Neuron (in vitro differentiated cells): ENCODE results near the gene CCDC85B.

Source experiments
- H2AFZ ChIP-seq: one replicate; pipeline ENCODE4 v1.6.1; 2013; ENCODE audit warnings: low read depth, mild to moderate bottlenecking, inconsistent platforms, low read length, moderate library complexity
- H3K27me3 ChIP-seq: one replicate; pipeline ENCODE4 v1.6.1; 2013; ENCODE audit warnings: low read length; ENCODE audit not compliant: insufficient read depth
- H3K36me3 ChIP-seq: one replicate; pipeline ENCODE4 v1.6.1; 2013; ENCODE audit warnings: low read length; ENCODE audit not compliant: insufficient read depth
- H3K4me1 ChIP-seq: one replicate; pipeline ENCODE4 v1.6.1; 2013; ENCODE audit warnings: low read length; ENCODE audit not compliant: insufficient read depth
- H3K4me3 ChIP-seq: 2 replicates; pipeline ENCODE4 v1.5.1; 2013; ENCODE audit warnings: mild to moderate bottlenecking, low read length, moderate library complexity
- H3K9me3 ChIP-seq: one replicate; pipeline ENCODE4 v1.6.1; 2013; ENCODE audit warnings: low read length

CCDC85B gene

DNA sequence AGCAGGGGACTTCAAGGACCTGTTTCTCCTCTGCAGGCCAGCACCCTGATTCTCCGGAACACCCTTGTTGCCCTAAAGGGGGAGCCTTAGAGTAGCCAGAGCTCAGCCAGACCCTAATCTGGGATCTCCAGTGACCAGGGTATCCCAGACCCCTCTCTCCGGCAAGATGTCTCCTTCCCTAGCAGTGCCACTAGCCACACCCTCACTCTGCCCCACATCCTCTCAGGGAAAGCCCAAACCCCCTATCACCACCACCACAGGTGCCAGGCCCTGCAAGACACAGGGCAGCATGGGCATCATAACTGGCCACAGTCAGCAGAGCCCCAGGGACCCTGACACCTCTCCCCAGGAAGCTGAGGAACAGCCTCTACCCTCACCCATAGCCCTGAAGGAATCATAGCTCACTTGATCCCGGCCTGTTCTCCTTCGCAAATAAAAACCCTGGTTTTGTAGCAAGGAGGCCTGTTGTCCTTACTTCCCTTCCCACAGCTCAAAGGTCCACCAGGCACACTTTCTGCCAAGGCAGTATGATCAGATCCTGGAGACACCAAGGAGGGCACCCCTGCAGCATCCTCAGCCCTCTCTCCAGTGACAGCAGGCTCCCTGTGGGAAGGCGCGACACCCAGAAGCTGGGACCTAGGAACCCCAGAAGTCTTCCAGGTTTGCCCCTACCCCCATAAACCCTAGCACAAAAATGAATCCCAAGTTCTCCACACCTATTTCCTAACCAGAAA lies 37.1 kb upstream of the CCDC85B start:
- no peaks in the 10 kb centered on the region for H3K27me3 ChIP-seq
- peaks cover 11% of the 10 kb centered on the region for H3K4me1 ChIP-seq
- peaks cover 45% of the 10 kb centered on the region for H3K36me3 ChIP-seq
- H3K4me3 ChIP-seq = no peak overlapping the region
- peaks cover 7% of the 10 kb centered on the region for H3K9me3 ChIP-seq
- no peak overlapping the region for H2AFZ ChIP-seq

DNA sequence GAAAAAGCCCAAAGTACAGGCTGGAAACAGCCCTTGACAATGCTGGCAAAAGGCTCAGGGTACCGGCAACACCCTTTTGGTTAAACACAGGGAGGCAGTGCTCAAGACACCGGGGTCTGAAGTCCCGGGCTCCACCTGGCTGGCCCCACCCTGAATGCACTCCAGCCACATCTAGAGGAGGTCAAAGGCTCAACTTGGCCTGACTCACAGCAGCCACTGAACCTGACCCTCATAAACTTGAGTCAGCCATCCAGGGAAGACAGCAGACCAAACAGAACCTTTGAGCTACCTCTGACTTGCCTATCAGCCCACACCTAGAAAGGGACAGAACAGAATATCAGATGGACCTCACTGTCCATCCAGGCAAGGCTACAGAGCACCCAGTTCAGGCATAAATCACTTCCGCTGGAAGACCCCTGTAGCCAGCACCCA lies 36.3 kb upstream of the CCDC85B start:
- Histone ChIP-seq H3K36me3 (peaks cover 45% of the 10 kb centered on the region), H3K4me3 (no peak overlapping the region), H3K27me3 (no peaks in the 10 kb centered on the region), H3K9me3 (peaks cover 7% of the 10 kb centered on the region), H2AFZ (no peak overlapping the region), H3K4me1 (peaks cover 17% of the 10 kb centered on the region)

DNA sequence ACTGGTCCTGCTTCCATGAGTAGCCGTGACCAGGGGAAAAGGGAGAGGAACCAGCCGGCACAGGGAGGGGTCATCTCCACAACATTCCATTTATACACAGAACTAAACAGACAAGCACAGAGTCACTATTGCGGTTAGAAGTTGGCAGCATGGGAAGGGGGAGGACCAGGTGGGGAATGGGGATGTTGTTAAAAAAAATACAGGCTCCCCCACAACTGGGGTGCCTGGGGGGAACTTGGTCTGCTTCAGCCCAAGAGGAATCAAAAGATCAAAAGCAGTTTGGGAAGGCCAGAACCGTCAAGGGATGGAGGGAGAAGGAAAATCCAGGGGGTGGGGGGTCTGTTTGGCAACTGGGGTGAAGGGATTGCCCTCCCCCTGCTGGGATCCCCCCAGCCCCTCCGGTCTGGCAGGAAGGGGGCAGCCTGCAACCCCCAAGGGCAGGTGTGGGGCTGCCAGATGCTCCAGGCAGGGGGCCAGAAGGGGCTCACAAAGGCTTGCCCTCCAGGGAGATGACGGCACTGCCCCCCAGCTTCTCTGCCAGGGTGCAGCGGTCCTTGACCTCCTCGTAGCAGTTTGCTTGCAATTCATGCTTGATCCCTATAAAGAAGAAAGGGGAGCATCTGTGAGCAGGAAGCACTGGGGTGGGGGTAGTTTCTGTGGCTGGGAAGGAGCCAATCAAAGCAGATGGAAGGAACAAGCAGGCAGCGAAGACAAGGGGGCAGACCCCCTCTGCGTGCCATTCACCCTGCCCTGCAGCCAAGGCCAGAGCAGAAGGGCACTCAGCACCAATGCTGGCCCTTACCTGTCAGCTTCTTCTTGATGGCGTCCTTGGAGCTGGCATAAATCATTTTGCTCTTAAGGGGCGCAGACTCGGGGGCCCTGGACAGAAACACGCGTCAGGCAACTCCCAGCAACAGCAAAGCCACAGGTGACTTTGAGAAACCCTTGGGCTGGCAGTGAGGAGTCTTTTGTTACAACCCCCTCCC lies 35.3 kb upstream of the CCDC85B start:
- Histone ChIP-seq H3K4me1 (peaks cover 17% of the 10 kb centered on the region), H3K4me3 (no peak overlapping the region), H3K9me3 (peaks cover 7% of the 10 kb centered on the region), H2AFZ (no peak overlapping the region), H3K36me3 (peaks cover 45% of the 10 kb centered on the region), H3K27me3 (no peaks in the 10 kb centered on the region)

DNA sequence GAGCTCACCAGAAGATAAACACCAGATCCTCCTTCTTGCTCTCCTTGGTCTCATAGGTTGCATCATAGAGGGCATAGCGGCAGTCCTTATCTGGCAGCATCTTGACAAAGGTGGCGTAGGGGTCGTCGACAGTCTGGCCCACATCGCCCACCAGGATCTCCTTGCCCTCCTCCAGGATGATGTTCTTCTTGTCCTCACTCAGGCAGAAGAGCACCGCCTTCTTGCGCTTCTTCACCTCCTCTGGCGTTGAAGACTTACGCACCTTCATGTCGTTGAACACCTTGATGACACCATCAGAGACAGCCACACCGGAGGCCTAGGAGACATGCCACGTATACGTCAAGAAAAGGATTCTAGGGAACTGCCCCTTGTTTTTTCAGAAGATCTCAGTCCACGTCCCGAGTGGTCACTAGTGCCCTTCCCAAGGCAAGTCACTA lies 34.5 kb upstream of the CCDC85B start:
- Histone ChIP-seq H3K36me3 (peaks cover 45% of the 10 kb centered on the region), H3K27me3 (no peaks in the 10 kb centered on the region)

DNA sequence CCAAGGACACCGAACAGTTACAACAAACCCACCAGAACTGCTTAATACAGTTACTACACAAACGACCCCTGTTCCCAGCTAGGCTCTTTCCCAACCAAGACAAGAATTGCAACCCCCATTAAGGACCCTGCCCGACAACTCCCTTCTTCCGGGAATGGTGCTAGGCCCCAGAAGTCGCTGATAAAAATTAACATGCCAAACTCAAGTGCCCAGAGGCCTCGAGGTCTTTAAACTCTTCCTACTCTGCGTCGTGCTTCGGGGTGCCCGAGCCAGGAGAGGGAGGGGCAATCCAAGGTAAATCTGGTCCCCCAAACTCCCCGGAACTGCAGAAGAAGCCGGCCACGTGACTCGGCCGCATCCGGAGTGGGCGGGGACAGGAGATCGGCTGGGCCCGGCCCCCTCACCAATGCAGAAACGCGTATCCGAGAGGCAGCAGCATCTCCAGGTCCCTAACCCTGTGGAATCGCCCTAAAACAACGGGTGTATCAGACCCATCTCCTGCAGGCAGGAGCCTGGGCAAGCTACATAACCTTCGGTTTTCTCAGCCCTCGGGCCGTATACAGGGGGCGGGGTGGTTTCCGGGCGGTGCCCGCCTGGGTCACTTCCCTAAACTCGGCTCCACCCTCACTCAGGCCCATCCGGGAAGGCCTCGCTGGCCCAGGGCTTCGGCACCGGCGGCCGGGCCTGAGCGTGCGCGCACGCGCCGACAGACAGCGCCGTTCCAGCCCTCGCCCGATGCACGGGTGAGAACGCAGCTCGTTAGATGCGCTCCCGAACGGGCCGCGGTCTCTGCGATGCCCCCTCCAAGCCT lies 33.6 kb upstream of the CCDC85B start:
- no peaks in the 10 kb centered on the region for H3K27me3 ChIP-seq
- H2AFZ ChIP-seq = no peak overlapping the region
- peaks cover 28% of the 10 kb centered on the region for H3K4me1 ChIP-seq
- no peaks in the 10 kb centered on the region for H3K9me3 ChIP-seq
- peaks cover 51% of the 10 kb centered on the region for H3K36me3 ChIP-seq
- H3K4me3 ChIP-seq = peak overlapping the region; percentile 97

More for the DNA sequence above, 34.5 kb upstream of the CCDC85B start:
- Histone ChIP-seq H3K4me3 (peak overlapping the region; percentile 97), H3K9me3 (peaks cover 7% of the 10 kb centered on the region), H3K4me1 (peaks cover 19% of the 10 kb centered on the region), H2AFZ (no peak overlapping the region)

DNA sequence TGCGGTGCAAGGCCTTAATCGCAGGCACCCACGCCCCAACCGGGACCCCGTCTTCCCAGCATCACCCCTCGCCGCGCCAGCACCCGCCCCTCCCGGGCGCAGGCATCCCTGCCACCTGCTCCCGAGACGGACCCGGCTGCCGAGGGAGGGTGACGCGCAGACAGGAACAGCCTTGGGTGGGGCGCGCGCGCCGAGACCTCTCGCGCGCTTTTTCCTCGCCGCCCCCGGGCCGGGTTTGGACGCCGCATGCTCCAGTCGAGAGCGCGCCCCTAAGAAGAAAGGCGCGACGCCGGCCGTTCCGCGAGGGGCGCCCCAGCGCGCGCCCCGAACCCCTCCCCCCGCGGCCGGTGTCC lies 33.0 kb upstream of the CCDC85B start:
- Histone ChIP-seq H2AFZ (no peak overlapping the region), H3K4me1 (peaks cover 29% of the 10 kb centered on the region), H3K36me3 (peaks cover 53% of the 10 kb centered on the region), H3K4me3 (peak overlapping the region; percentile 97), H3K9me3 (no peaks in the 10 kb centered on the region), H3K27me3 (no peaks in the 10 kb centered on the region)

DNA sequence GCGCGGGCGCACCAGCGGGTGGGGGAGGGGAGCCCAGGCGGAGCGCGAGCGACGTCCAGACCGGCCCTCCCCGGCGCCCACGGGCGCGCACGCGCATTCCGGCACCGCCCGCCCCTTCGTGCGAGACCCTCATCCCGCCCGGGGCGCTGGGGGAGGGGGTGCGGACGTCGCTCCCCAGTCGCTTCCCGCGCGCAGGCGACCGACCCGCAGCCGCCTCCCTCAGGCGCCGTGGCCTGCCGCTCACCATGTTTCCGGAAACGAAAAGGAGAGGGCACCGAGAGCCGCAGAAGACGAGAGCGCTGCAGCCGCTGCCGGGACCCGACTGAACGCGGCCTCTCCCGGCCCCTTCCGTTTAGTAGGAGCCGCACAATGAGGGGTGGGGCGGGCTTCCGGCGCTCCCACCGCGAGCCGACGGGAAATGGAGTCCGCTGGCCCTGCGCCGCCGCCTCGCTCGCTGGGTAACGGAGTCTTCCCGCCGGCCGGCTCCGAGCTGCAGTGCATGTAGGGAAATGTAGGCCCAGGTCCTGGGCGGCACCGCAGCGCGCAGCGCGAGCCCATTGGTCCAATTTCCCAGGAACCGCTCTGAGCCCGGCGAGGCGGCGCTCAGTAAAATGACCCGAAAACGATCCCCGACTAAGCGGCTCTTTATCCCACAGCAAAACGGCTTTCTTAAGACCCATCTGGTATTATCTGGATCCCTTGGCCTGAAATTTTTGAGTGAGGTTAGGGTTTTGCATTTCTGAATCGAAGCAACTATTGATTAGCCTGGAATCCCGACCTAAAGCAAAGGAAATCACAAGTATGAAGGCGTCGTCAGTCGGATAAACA lies 32.4 kb upstream of the CCDC85B start, which contains the start of gene CFL1:
TSS of gene CFL1 (minus strand) at position 328 of the 828 bp plus-strand sequence. CDS start at position 247, 81 bp downstream.
- Histone ChIP-seq H3K4me3 (peak within 1 kb of the TSS; percentile 97), H3K9me3 (no peaks in the 10 kb centered on the region), H2AFZ (peak within 1 kb of the TSS; percentile 49), H3K36me3 (peaks cover 54% of the 10 kb centered on the region), H3K27me3 (no peaks in the 10 kb centered on the region), H3K4me1 (peaks cover 29% of the 10 kb centered on the region)

DNA sequence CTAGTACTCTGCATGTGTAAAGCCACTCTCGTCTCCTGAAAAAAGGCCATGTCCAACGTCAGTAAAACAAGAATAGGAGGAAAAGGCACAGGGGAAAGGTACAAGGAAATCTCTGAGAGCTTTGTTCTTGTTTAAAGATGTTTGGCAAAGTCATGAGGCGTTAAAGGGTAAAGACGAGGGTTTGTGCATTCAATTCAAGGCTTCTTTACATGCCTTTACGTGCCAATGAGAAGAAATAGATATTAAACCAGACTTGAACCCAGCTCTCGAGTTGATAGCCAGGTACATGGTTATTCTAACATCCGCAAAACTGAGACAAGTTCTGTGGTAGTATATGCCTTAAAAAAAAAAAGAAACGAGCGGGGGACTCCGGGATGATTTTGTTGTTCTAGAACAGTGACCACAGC lies 31.8 kb upstream of the CCDC85B start:
- H3K27me3 ChIP-seq = no peaks in the 10 kb centered on the region
- H2AFZ ChIP-seq = peak overlapping the region; percentile 49
- peaks cover 29% of the 10 kb centered on the region for H3K4me1 ChIP-seq
- H3K4me3 ChIP-seq = peak overlapping the region; percentile 97
- H3K9me3 ChIP-seq = no peaks in the 10 kb centered on the region
- peaks cover 54% of the 10 kb centered on the region for H3K36me3 ChIP-seq

DNA sequence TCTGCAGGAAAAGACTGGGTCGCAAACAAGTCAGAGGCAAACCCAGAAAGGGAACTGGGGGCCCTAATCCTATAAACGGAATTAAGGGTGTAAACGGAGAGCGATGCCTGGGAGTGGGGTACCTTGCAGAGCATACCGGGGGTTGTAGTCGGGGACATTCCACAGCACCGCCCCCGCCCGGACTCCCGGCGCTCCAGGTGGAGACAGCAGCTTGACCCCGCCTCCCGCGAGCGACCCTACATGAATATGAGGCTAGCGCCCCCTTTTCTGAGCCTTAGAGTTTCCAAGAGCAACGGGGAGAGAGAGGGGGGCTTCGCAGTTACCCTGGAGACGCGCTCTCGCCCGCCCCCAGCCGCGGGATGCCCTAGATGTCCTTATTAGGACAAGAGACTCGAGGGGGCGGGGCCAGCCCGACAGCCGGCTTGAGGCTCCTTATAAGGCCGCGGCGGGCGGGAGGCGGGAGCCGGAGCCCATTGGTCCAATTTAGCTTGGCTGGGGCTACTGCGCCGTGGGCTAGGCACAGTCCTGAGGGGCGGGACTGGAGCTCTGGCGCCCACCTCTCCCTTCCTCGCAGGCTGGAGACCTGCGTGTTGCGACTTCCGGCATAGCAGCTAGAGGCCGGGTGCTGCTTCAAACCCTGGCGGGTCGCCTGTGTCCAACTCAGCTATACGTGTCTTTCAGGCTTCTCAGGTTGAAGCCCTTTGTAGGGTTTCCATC lies 31.2 kb upstream of the CCDC85B start:
- Histone ChIP-seq H3K36me3 (peaks cover 54% of the 10 kb centered on the region), H3K27me3 (no peaks in the 10 kb centered on the region), H3K4me3 (peak overlapping the region; percentile 97), H3K9me3 (no peaks in the 10 kb centered on the region), H3K4me1 (peaks cover 29% of the 10 kb centered on the region), H2AFZ (no peak overlapping the region)

DNA sequence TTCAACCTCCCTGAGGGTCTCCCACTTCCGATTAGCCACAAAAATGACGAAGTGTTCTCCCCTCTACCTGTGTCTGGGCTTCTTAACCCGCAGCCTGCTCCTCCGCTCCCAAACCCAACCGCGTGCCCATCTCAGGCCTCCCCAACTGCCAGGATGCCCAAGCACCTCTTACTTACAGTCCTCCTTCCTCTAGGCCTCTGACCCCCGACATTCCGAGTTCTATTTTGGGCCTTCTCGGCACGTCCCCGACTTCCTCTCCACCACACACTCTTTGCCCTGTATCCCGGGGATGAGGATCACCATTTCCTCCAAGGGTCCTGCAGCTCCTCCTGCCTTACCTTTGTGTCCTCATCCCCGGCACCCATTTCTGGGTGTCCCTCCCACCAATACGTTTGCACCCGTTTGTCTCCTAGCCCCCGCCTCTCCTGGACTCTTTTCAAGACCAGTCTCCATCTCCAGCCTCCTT lies 30.6 kb upstream of the CCDC85B start:
- Histone ChIP-seq H3K27me3 (no peaks in the 10 kb centered on the region), H3K4me1 (peaks cover 29% of the 10 kb centered on the region), H3K9me3 (no peaks in the 10 kb centered on the region), H2AFZ (no peak overlapping the region), H3K36me3 (peaks cover 54% of the 10 kb centered on the region), H3K4me3 (peak overlapping the region; percentile 92)

DNA sequence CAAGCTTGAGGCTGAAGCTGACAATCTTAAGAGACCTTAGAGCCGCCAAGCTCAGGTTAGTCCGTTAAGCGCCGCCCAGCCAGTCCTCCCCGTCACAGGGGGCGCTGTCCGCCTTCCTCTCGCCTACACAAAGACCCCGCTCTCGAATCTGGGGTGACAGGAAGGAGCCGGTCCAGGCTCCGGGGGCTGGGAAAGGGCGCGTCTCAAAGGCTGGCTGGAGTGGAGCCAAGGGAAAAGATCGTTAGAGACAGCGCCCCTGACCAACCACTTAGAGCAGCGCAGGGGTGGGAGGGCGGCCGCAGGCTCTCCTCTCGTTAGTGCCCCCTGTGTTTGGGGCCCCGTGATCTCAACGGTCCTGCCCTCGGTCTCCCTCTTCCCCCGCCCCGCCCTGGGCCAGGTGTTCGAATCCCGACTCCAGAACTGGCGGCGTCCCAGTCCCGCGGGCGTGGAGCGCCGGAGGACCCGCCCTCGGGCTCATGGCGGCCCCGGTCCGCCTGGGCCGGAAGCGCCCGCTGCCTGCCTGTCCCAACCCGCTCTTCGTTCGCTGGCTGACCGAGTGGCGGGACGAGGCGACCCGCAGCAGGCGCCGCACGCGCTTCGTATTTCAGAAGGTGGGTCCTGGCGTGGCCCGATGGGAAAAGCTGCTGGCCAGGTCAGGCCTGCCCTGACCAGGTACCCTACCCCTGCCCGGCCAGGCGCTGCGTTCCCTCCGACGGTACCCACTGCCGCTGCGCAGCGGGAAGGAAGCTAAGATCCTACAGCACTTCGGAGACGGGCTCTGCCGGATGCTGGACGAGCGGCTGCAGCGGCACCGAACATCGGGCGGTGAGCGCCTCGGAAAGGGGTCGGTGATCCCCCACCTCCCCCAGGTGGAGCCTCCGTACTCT lies 30.0 kb upstream of the CCDC85B start, which contains the start of gene MUS81:
TSS of gene MUS81 (plus strand) at position 156 of the 887 bp plus-strand sequence. CDS start at position 477, 321 bp downstream.
- peak within 1 kb of the TSS; percentile 92 for H3K4me3 ChIP-seq
- H3K27me3 ChIP-seq = no peaks in the 10 kb centered on the region

More for the DNA sequence above, 30.0 kb upstream of the CCDC85B start, which contains the start of gene MUS81:
- H3K9me3 ChIP-seq = no peaks in the 10 kb centered on the region
- H3K4me1 ChIP-seq = peaks cover 29% of the 10 kb centered on the region
- no peak within 1 kb of the TSS for H2AFZ ChIP-seq
- peaks cover 54% of the 10 kb centered on the region for H3K36me3 ChIP-seq
